WTC11 (cell line): ENCODE data around the gene CD6. TPM values are rescaled to one million over a fixed set of nuclear protein-coding genes. Genes with fewer than 3 reads are reported as not detected.

Experiments
- ATF1 ChIP-seq: sonication (generic); formaldehyde crosslinking; IDR thresholded peaks from 2 replicates; pipeline ENCODE4 v1.8.1; 2023; ENCODE audit warnings: mild to moderate bottlenecking, moderate library complexity, missing genetic modification reagents
- ATF2 ChIP-seq: sonication (generic); formaldehyde crosslinking; IDR thresholded peaks from 2 replicates; pipeline ENCODE4 v1.8.1; 2022; ENCODE audit warnings: low read depth, missing genetic modification reagents, borderline replicate concordance
- CREB1 ChIP-seq: sonication (generic); formaldehyde crosslinking; IDR thresholded peaks from 2 replicates; pipeline ENCODE4 v1.8.0; 2023; ENCODE audit warnings: mild to moderate bottlenecking, missing genetic modification reagents
- ESRRA ChIP-seq: sonication (generic); formaldehyde crosslinking; IDR thresholded peaks from 2 replicates; pipeline ENCODE4 v1.8.1; 2022; ENCODE audit warnings: mild to moderate bottlenecking, missing genetic modification reagents, borderline replicate concordance
- JUN ChIP-seq: sonication (generic); formaldehyde crosslinking; IDR thresholded peaks from 2 replicates; pipeline ENCODE4 v1.8.0; 2023; ENCODE audit warnings: mild to moderate bottlenecking, missing genetic modification reagents
- KAT7 ChIP-seq: sonication (generic); formaldehyde crosslinking; IDR thresholded peaks from 2 replicates; pipeline ENCODE4 v1.8.1; 2023; ENCODE audit warnings: missing genetic modification reagents, mild to moderate bottlenecking, borderline replicate concordance
- MLX ChIP-seq: sonication (generic); formaldehyde crosslinking; IDR thresholded peaks from 2 replicates; pipeline ENCODE4 v1.8.1; 2023; ENCODE audit warnings: mild to moderate bottlenecking, missing genetic modification reagents, moderate library complexity
- MYBL2 ChIP-seq: sonication (generic); formaldehyde crosslinking; IDR thresholded peaks from 2 replicates; pipeline ENCODE4 v1.8.1; 2023; ENCODE audit warnings: mild to moderate bottlenecking, moderate library complexity, missing genetic modification reagents
- NFE2L1 ChIP-seq: sonication (generic); formaldehyde crosslinking; IDR thresholded peaks from 2 replicates; pipeline ENCODE4 v1.8.1; 2023; ENCODE audit warnings: missing genetic modification reagents
- NFYB ChIP-seq: sonication (generic); formaldehyde crosslinking; conservative IDR thresholded peaks from 2 replicates; pipeline ENCODE4 v1.8.0; 2022; ENCODE audit warnings: low read depth, missing genetic modification reagents
- NR1H2 ChIP-seq: sonication (generic); formaldehyde crosslinking; IDR thresholded peaks from 2 replicates; pipeline ENCODE4 v1.9.0; 2021; ENCODE audit warnings: mild to moderate bottlenecking, moderate library complexity, missing genetic modification reagents
- NR2C2 ChIP-seq: sonication (generic); formaldehyde crosslinking; IDR thresholded peaks from 2 replicates; pipeline ENCODE4 v1.8.0; 2022; ENCODE audit warnings: mild to moderate bottlenecking, missing genetic modification reagents
- NR3C1 ChIP-seq: sonication (generic); formaldehyde crosslinking; conservative IDR thresholded peaks from 2 replicates; pipeline ENCODE4 v1.8.1; 2023; ENCODE audit warnings: low read depth, mild to moderate bottlenecking, missing genetic modification reagents
- RELA ChIP-seq: sonication (generic); formaldehyde crosslinking; IDR thresholded peaks from 2 replicates; pipeline ENCODE4 v1.8.1; 2022; ENCODE audit warnings: missing genetic modification reagents, mild to moderate bottlenecking, borderline replicate concordance
- SMAD3 ChIP-seq: sonication (generic); formaldehyde crosslinking; IDR thresholded peaks from 2 replicates; pipeline ENCODE4 v1.8.0; 2022; ENCODE audit warnings: missing genetic modification reagents, mild to moderate bottlenecking, borderline replicate concordance
- SMAD4 ChIP-seq: sonication (generic); formaldehyde crosslinking; IDR thresholded peaks from 2 replicates; pipeline ENCODE4 v1.8.0; 2022; ENCODE audit warnings: mild to moderate bottlenecking, missing genetic modification reagents
- TCF7 ChIP-seq: sonication (generic); formaldehyde crosslinking; IDR thresholded peaks from 2 replicates; pipeline ENCODE4 v1.8.0; 2022; ENCODE audit warnings: mild to moderate bottlenecking, low read depth, missing genetic modification reagents, moderate library complexity
- TEAD1 ChIP-seq: sonication (generic); formaldehyde crosslinking; IDR thresholded peaks from 2 replicates; pipeline ENCODE4 v1.8.0; 2022; ENCODE audit warnings: mild to moderate bottlenecking, missing genetic modification reagents
- ZBTB21 ChIP-seq: sonication (generic); formaldehyde crosslinking; IDR thresholded peaks from 2 replicates; pipeline ENCODE4 v1.8.1; 2023; ENCODE audit warnings: mild to moderate bottlenecking, missing genetic modification reagents, borderline replicate concordance
- ZNF263 ChIP-seq: sonication (generic); formaldehyde crosslinking; IDR thresholded peaks from 2 replicates; pipeline ENCODE4 v1.8.1; 2022; ENCODE audit warnings: low read depth, mild to moderate bottlenecking, moderate library complexity, missing genetic modification reagents
- ZNF317 ChIP-seq: sonication (generic); formaldehyde crosslinking; IDR thresholded peaks from 2 replicates; pipeline ENCODE4 v1.8.1; 2023; ENCODE audit warnings: low read depth, mild to moderate bottlenecking, moderate library complexity, missing genetic modification reagents, borderline replicate concordance
- ZNF396 ChIP-seq: fragments of 250-450 bp; sonication (Bioruptor Pico); IDR thresholded peaks from 2 replicates; pipeline ENCODE4 v1.8.0; 2021; ENCODE audit warnings: mild to moderate bottlenecking, moderate library complexity, borderline replicate concordance
- ZNF671 ChIP-seq: fragments of 250-450 bp; sonication (Bioruptor Pico); IDR thresholded peaks from 2 replicates; pipeline ENCODE4 v1.8.0; 2021; ENCODE audit warnings: mild to moderate bottlenecking
- total RNA-seq: library from RNA; stranded (reverse); gene quantifications from 3 replicates; pipeline ENCODE4 v1.2.3, GENCODE V29; 2021
- TF ChIP-seq, protein P1 (sequence below): sonication (generic); formaldehyde crosslinking; conservative IDR thresholded peaks from 2 replicates; pipeline ENCODE4 v1.8.1; 2023; ENCODE audit warnings: mild to moderate bottlenecking, low read depth, missing genetic modification reagents, moderate library complexity
- TF ChIP-seq, protein P2 (sequence below): fragments of 250-450 bp; sonication (Bioruptor Pico); IDR thresholded peaks from 2 replicates; pipeline ENCODE4 v2.1.2; 2022; ENCODE audit warnings: mild to moderate bottlenecking, moderate library complexity
- TF ChIP-seq, protein P3 (sequence below): sonication (generic); formaldehyde crosslinking; IDR thresholded peaks from 2 replicates; pipeline ENCODE4 v1.8.1; 2022; ENCODE audit warnings: low read depth, mild to moderate bottlenecking, moderate library complexity, missing genetic modification reagents, borderline replicate concordance
- TF ChIP-seq, protein P4 (sequence below): sonication (generic); formaldehyde crosslinking; IDR thresholded peaks from 2 replicates; pipeline ENCODE4 v1.8.0; 2022; ENCODE audit warnings: missing genetic modification reagents

The CD6 gene
- total RNA-seq, 1 experiment from 2014 or later = 1.0 TPM

- TF ChIP-seq, protein P1, sequence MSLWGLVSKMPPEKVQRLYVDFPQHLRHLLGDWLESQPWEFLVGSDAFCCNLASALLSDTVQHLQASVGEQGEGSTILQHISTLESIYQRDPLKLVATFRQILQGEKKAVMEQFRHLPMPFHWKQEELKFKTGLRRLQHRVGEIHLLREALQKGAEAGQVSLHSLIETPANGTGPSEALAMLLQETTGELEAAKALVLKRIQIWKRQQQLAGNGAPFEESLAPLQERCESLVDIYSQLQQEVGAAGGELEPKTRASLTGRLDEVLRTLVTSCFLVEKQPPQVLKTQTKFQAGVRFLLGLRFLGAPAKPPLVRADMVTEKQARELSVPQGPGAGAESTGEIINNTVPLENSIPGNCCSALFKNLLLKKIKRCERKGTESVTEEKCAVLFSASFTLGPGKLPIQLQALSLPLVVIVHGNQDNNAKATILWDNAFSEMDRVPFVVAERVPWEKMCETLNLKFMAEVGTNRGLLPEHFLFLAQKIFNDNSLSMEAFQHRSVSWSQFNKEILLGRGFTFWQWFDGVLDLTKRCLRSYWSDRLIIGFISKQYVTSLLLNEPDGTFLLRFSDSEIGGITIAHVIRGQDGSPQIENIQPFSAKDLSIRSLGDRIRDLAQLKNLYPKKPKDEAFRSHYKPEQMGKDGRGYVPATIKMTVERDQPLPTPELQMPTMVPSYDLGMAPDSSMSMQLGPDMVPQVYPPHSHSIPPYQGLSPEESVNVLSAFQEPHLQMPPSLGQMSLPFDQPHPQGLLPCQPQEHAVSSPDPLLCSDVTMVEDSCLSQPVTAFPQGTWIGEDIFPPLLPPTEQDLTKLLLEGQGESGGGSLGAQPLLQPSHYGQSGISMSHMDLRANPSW (CRISPR knock-in tag) = no peak; the same call in 1 of the 2 replicates
- TF ChIP-seq JUN (CRISPR knock-in tag) = peak; percentile 82
- no peak for TF ChIP-seq ZNF396
- TF ChIP-seq ESRRA (CRISPR knock-in tag) = 0 out of 2 replicates have a peak, but pooled peaks have one; percentile 87
- no peak for TF ChIP-seq ATF2 (CRISPR knock-in tag)
- TF ChIP-seq ATF1 = no peak
- TF ChIP-seq, protein P2, sequence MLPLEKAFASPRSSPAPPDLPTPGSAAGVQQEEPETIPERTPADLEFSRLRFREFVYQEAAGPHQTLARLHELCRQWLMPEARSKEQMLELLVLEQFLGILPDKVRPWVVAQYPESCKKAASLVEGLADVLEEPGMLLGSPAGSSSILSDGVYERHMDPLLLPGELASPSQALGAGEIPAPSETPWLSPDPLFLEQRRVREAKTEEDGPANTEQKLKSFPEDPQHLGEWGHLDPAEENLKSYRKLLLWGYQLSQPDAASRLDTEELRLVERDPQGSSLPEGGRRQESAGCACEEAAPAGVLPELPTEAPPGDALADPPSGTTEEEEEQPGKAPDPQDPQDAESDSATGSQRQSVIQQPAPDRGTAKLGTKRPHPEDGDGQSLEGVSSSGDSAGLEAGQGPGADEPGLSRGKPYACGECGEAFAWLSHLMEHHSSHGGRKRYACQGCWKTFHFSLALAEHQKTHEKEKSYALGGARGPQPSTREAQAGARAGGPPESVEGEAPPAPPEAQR (CRISPR knock-in tag) = no peak
- 0 out of 2 replicates have a peak, but pooled peaks have one; percentile 46 for TF ChIP-seq KAT7
- TF ChIP-seq, protein P3, sequence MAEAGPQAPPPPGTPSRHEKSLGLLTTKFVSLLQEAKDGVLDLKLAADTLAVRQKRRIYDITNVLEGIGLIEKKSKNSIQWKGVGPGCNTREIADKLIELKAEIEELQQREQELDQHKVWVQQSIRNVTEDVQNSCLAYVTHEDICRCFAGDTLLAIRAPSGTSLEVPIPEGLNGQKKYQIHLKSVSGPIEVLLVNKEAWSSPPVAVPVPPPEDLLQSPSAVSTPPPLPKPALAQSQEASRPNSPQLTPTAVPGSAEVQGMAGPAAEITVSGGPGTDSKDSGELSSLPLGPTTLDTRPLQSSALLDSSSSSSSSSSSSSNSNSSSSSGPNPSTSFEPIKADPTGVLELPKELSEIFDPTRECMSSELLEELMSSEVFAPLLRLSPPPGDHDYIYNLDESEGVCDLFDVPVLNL (CRISPR knock-in tag) = peak; percentile 13; the same call in 1 of the 2 replicates
- TF ChIP-seq CREB1 (CRISPR knock-in tag) = peak; percentile 72; the same call in 1 of the 2 replicates
- no peak for TF ChIP-seq ZNF671 (CRISPR knock-in tag)
- TF ChIP-seq TEAD1 (CRISPR knock-in tag) = peak; percentile 91
- peak; percentile 78; the same call in 1 of the 2 replicates for TF ChIP-seq NR3C1 (CRISPR knock-in tag)
- peak; percentile 77; the same call in 1 of the 2 replicates for TF ChIP-seq RELA (CRISPR knock-in tag)
- peak; percentile 68; the same call in 1 of the 2 replicates for TF ChIP-seq MYBL2 (CRISPR knock-in tag)
- no peak for TF ChIP-seq ZNF263 (CRISPR knock-in tag)
- TF ChIP-seq NFYB (CRISPR knock-in tag) = 0 out of 2 replicates have a peak, but pooled peaks have one; percentile 8
- peak; percentile 86 for TF ChIP-seq ZBTB21
- peak; percentile 36; the same call in 1 of the 2 replicates for TF ChIP-seq NR2C2 (CRISPR knock-in tag)
- TF ChIP-seq NFE2L1 (CRISPR knock-in tag) = 0 out of 2 replicates have a peak, but pooled peaks have one; percentile 76
- TF ChIP-seq MLX (CRISPR knock-in tag) = no peak
- no peak for TF ChIP-seq SMAD4
- peak; percentile 89 for TF ChIP-seq SMAD3 (CRISPR knock-in tag)
- no peak for TF ChIP-seq NR1H2 (CRISPR knock-in tag)
- TF ChIP-seq TCF7 (CRISPR knock-in tag) = 0 out of 2 replicates have a peak, but pooled peaks have one; percentile 32
- TF ChIP-seq ZNF317 (CRISPR knock-in tag) = peak; percentile 58; the same call in 1 of the 2 replicates
- TF ChIP-seq, protein P4, sequence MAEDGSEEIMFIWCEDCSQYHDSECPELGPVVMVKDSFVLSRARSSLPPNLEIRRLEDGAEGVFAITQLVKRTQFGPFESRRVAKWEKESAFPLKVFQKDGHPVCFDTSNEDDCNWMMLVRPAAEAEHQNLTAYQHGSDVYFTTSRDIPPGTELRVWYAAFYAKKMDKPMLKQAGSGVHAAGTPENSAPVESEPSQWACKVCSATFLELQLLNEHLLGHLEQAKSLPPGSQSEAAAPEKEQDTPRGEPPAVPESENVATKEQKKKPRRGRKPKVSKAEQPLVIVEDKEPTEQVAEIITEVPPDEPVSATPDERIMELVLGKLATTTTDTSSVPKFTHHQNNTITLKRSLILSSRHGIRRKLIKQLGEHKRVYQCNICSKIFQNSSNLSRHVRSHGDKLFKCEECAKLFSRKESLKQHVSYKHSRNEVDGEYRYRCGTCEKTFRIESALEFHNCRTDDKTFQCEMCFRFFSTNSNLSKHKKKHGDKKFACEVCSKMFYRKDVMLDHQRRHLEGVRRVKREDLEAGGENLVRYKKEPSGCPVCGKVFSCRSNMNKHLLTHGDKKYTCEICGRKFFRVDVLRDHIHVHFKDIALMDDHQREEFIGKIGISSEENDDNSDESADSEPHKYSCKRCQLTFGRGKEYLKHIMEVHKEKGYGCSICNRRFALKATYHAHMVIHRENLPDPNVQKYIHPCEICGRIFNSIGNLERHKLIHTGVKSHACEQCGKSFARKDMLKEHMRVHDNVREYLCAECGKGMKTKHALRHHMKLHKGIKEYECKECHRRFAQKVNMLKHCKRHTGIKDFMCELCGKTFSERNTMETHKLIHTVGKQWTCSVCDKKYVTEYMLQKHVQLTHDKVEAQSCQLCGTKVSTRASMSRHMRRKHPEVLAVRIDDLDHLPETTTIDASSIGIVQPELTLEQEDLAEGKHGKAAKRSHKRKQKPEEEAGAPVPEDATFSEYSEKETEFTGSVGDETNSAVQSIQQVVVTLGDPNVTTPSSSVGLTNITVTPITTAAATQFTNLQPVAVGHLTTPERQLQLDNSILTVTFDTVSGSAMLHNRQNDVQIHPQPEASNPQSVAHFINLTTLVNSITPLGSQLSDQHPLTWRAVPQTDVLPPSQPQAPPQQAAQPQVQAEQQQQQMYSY (CRISPR knock-in tag) = no peak
These were observed 20.4 kb upstream of the CD6 start (continued) for GRCh38 chr11:60950933-60951605.
